SJSA1 (cell line): Measurements from ENCODE around the gene CBX1. TPM values are rescaled to one million over a fixed set of nuclear protein-coding genes. Genes with fewer than 3 reads are reported as not detected.

Experiments used
- DNase-seq, 2 experiments: peaks; one replicate each; pipeline ENCODE4 v3.0.0-alpha.2; 2015 to 2020; ENCODE audit warnings: low spot score in 2 of 2, low read depth in 1 of 2
- H3K27ac ChIP-seq: fragments of 250-450 bp; sonication (Bioruptor Pico); 2 replicates; pipeline ENCODE4 v1.5.1; 2020; ENCODE audit warnings: mild to moderate bottlenecking, moderate library complexity
- H3K27me3 ChIP-seq: fragments of 250-450 bp; sonication (Bioruptor Pico); replicated peaks from 2 replicates; pipeline ENCODE4 v1.5.1; 2020; ENCODE audit warnings: mild to moderate bottlenecking, moderate library complexity
- H3K36me3 ChIP-seq: fragments of 250-450 bp; sonication (Bioruptor Pico); 2 replicates; pipeline ENCODE4 v1.5.1; 2020; ENCODE audit warnings: mild to moderate bottlenecking
- H3K4me1 ChIP-seq: fragments of 250-450 bp; sonication (Bioruptor Pico); replicated peaks from 2 replicates; pipeline ENCODE4 v1.6.1; 2021; ENCODE audit warnings: mild to moderate bottlenecking
- H3K4me3 ChIP-seq: fragments of 250-450 bp; sonication (Bioruptor Pico); 2 replicates; pipeline ENCODE4 v1.5.1; 2020; ENCODE audit warnings: mild to moderate bottlenecking
- H3K9me3 ChIP-seq: fragments of 250-450 bp; sonication (Bioruptor Pico); replicated peaks from 2 replicates; pipeline ENCODE4 v1.5.1; 2020; ENCODE audit warnings: mild to moderate bottlenecking
- total RNA-seq: library from RNA; depleted of rRNA; stranded (reverse); fragments of >200 nt; shearing (Covaris generic); gene quantifications from 2 replicates; pipeline ENCODE4 v1.2.3, GENCODE V29; 2014

Gene CBX1
- total RNA-seq, 1 experiment from 2014 or later = 149 TPM

DNA sequence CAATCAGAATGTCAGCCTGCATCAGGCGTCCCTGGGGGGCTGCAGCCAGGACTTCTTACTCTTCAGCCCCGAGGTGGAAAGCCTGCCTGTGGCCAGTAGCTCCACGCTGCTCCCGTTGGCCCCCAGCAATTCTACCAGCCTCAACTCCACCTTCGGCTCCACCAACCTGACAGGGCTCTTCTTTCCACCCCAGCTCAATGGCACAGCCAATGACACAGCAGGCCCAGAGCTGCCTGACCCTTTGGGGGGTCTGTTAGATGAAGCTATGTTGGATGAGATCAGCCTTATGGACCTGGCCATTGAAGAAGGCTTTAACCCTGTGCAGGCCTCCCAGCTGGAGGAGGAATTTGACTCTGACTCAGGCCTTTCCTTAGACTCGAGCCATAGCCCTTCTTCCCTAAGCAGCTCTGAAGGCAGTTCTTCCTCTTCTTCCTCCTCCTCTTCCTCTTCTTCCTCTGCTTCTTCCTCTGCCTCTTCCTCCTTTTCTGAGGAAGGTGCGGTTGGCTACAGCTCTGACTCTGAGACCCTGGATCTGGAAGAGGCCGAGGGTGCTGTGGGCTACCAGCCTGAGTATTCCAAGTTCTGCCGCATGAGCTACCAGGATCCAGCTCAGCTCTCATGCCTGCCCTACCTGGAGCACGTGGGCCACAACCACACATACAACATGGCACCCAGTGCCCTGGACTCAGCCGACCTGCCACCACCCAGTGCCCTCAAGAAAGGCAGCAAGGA, 42.7 kb downstream of the CBX1 start:
- DNase-seq = no peak
- no peak overlapping the region for H3K4me3 ChIP-seq
- no peak overlapping the region for H3K27ac ChIP-seq
- H3K36me3 ChIP-seq = peaks cover 92% of the 10 kb centered on the region
- H3K9me3 ChIP-seq = no peaks in the 10 kb centered on the region
- no peaks in the 10 kb centered on the region for H3K27me3 ChIP-seq
- H3K4me1 ChIP-seq = peaks cover 8% of the 10 kb centered on the region

DNA sequence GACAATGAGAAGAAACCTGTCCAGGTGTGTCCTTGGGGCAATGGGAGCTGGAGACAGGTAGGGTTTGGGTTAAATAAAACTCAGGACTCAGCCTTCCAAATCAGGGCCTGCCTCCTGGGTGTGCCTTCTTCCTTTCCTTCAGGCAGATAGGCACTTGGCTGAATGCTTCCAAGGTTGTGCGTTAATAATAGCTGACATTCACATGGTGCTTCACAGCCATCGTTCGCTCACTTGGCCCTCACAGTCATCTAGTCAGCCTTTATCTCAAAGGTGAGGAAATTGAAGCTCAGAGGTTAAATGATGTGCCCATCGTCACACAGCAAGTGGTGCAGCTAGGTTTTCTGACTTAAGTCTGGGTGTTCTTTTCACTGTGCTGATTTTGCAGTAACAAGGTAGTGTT, 43.7 kb downstream of the CBX1 start:
- Histone ChIP-seq H3K27ac (no peak overlapping the region), H3K9me3 (no peaks in the 10 kb centered on the region), H3K4me1 (peaks cover 17% of the 10 kb centered on the region), H3K27me3 (no peaks in the 10 kb centered on the region), H3K36me3 (peaks cover 92% of the 10 kb centered on the region), H3K4me3 (no peak overlapping the region)
- no peak for DNase-seq

DNA sequence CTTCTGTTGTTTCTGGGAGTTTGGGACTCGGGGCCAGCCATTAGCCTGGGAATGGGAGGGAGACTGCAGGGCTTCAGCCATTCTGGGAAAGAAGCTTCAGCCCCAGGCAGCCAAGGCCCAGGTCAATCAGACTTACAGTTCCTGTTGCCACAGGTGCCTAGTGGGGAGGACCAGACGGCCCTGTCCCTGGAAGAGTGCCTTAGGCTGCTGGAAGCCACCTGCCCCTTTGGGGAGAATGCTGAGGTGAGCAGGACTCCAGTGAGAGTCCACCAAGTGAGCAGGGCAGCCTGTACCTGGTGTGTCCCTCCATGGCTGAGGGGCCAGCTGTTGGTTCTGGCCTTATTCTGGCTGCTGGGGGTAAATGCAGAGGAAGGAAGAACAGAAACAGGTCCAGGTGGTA, 44.4 kb downstream of the CBX1 start:
- Histone ChIP-seq H3K36me3 (peaks cover 92% of the 10 kb centered on the region), H3K27ac (no peak overlapping the region)

GRCh38 chr17:48056246-48056745, 45.0 kb downstream of the CBX1 start:
- Histone ChIP-seq H3K27ac (peak overlapping the region; percentile 58), H3K36me3 (peaks cover 92% of the 10 kb centered on the region)

More for the DNA sequence above, 44.4 kb downstream of the CBX1 start:
- H3K27me3 ChIP-seq = no peaks in the 10 kb centered on the region
- peaks cover 24% of the 10 kb centered on the region for H3K4me1 ChIP-seq
- H3K9me3 ChIP-seq = no peaks in the 10 kb centered on the region
- H3K4me3 ChIP-seq = no peak overlapping the region
- no peak for DNase-seq

DNA sequence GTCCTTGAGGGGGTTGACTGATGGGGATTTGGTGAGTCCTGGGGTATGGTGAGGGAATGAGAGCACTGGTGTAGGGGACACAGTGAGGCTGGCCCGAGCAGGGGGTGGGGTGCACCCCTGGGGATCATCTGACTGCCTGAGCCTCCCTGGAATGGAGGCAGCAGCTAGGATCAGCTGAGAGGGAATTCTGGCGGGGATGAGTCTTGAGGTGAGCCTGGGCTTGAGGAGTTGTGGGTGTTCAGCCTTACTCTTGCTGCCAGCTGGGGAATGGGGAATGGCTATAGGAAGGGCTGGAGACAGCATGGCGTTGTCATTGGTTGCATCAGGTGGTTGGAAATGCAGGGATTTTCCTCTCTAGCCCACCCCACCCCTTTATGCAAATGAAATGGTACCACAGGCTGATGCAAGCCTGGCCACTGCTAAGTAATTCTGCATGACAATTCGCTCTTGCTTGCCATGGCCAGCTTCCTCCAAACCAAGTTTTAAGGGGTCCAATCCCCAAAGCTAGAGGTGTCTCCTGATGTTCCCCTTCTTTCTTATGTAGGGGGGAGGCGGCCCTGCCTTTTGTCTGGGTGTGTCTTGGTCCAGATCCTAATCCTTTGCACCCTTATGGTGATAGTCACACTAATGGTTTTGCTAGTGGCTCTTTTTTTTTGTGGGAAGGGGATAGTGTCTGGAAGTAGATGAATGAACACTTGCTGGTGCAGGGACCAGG, 45.6 kb downstream of the CBX1 start:
- no peak for DNase-seq
- H3K27ac ChIP-seq = peak overlapping the region; percentile 58
- peaks cover 93% of the 10 kb centered on the region for H3K36me3 ChIP-seq
- no peak overlapping the region for H3K4me3 ChIP-seq
- no peaks in the 10 kb centered on the region for H3K9me3 ChIP-seq
- peaks cover 36% of the 10 kb centered on the region for H3K4me1 ChIP-seq
- no peaks in the 10 kb centered on the region for H3K27me3 ChIP-seq

More at GRCh38 chr17:48056246-48056745, 45.0 kb downstream of the CBX1 start:
- H3K27me3 ChIP-seq = no peaks in the 10 kb centered on the region
- H3K9me3 ChIP-seq = no peaks in the 10 kb centered on the region
- DNase-seq = no peak
- H3K4me3 ChIP-seq = no peak overlapping the region
- peaks cover 30% of the 10 kb centered on the region for H3K4me1 ChIP-seq

- DNase-seq = no peak
- Histone ChIP-seq H3K4me3 (no peak overlapping the region), H3K4me1 (peaks cover 48% of the 10 kb centered on the region), H3K27ac (no peak overlapping the region), H3K36me3 (peaks cover 86% of the 10 kb centered on the region), H3K9me3 (no peaks in the 10 kb centered on the region), H3K27me3 (no peaks in the 10 kb centered on the region)
These were observed 46.8 kb downstream of the CBX1 start for GRCh38 chr17:48054238-48055185.

DNA sequence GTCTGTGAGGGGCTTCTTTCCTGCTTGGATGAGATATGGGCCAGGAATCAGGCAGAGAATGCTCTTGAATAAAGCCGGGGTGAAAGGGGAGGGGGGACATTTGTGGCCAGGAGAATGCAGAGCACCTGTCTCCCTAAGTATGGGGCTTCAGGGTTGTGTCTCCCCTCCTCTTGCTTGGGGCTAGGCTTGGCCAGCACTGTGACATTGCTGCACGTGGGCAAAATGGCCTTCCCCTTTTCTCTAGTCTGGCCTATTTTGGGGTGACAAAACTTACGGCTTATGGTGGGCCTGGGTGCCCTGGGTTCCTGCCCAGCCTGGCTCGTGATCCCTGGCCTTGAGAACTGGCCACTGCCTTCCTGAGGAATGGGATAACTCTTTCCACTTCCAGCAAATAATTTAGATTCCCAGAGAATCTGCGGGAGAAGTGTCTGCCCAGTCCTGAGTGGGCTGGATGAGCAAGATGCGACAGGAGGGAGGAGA, 47.5 kb downstream of the CBX1 start:
- H3K27ac ChIP-seq = no peak overlapping the region
- no peaks in the 10 kb centered on the region for H3K9me3 ChIP-seq
- peaks cover 79% of the 10 kb centered on the region for H3K36me3 ChIP-seq
- DNase-seq = no peak
- H3K4me3 ChIP-seq = no peak overlapping the region
- H3K27me3 ChIP-seq = no peaks in the 10 kb centered on the region
- peaks cover 53% of the 10 kb centered on the region for H3K4me1 ChIP-seq

DNA sequence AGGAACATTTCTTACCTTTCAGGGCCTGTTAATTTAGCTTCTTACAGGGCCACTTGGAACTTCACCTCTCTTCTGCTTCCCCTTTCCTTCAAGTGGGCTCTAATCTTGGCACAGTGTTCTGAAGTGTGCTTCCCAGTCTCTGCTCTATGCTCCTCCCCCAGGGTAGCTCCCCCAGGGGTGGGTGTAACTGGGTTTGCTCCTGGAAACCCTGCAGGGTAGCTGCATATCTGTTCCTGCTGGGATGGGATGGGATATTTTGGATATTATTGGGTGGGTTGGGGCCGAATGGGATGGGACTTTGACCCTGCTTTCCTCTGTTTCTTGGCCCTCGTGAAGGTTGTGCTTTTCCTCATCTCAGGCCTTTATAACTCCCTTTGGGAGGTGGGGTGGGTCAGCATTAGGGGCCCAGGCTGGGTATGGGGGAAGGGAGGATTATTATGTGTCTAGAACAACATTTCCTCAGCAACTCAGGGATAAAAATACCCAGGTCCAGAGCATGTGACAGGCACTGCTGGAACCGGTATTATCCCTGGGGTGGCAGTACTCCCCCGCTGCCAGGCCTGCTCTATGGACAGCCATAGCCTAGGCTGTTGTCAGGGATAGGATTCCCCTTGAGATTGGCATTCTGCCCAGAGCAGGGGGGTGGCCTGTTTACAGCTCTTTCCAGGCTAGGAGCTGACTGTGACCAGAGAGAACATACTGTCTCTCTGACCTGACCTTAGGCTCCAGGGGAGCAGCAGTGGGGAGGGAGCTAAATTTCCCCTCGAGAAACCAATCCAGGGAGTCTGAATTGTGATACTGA, 48.1 kb downstream of the CBX1 start:
- Histone ChIP-seq H3K4me1 (peaks cover 53% of the 10 kb centered on the region), H3K4me3 (no peak overlapping the region), H3K9me3 (no peaks in the 10 kb centered on the region), H3K27ac (no peak overlapping the region), H3K36me3 (peaks cover 72% of the 10 kb centered on the region), H3K27me3 (no peaks in the 10 kb centered on the region)
- DNase-seq = no peak

- Histone ChIP-seq H3K27ac (peak overlapping the region; percentile 90), H3K4me3 (no peak overlapping the region), H3K27me3 (no peaks in the 10 kb centered on the region), H3K9me3 (no peaks in the 10 kb centered on the region), H3K36me3 (peaks cover 60% of the 10 kb centered on the region), H3K4me1 (peaks cover 56% of the 10 kb centered on the region)
- DNase-seq = peak; percentile 78 to 85
These were observed 49.4 kb downstream of the CBX1 start for GRCh38 chr17:48051706-48052486.

GRCh38 chr17:48051283-48051682, 50.0 kb downstream of the CBX1 start:
- Histone ChIP-seq H3K27me3 (no peaks in the 10 kb centered on the region), H3K27ac (peak overlapping the region; percentile 90), H3K4me3 (no peak overlapping the region), H3K36me3 (peaks cover 59% of the 10 kb centered on the region), H3K9me3 (no peaks in the 10 kb centered on the region), H3K4me1 (peaks cover 61% of the 10 kb centered on the region)
- no peak for DNase-seq

- Histone ChIP-seq H3K36me3 (peaks cover 36% of the 10 kb centered on the region), H3K4me1 (peaks cover 54% of the 10 kb centered on the region), H3K4me3 (peak overlapping the region; percentile 82), H3K27me3 (no peaks in the 10 kb centered on the region), H3K27ac (peak overlapping the region; percentile 90), H3K9me3 (no peaks in the 10 kb centered on the region)
- DNase-seq = peak; percentile 98
These were observed 52.7 kb downstream of the CBX1 start for GRCh38 chr17:48048384-48049126.
